HG03025 (cell line): ENCODE data around the gene LNX2.

Experiments used
- ATAC-seq: cut with Tn5 transposase; IDR thresholded peaks from one replicate; pipeline ENCODE4 v1.9.1; 2021; ENCODE audit warnings: mild to moderate bottlenecking, moderate library complexity; ENCODE audit not compliant: unreplicated experiment, low FRiP score

Gene LNX2

GRCh38 chr13:27617881-27618321 lies 2.4 kb downstream of the LNX2 start:
- ATAC-seq, result no peak

GRCh38 chr13:27613628-27614027 lies 6.7 kb downstream of the LNX2 start:
- no peak for ATAC-seq

- no peak for ATAC-seq
Measured at GRCh38 chr13:27607125-27607524, 13.2 kb downstream of the LNX2 start.

GRCh38 chr13:27605610-27606200 lies 14.6 kb downstream of the LNX2 start:
- ATAC-seq, result no peak

GRCh38 chr13:27605099-27605498 lies 15.2 kb downstream of the LNX2 start:
- ATAC-seq, result no peak

GRCh38 chr13:27601803-27602202 lies 18.5 kb downstream of the LNX2 start:
- no peak for ATAC-seq

- ATAC-seq, result no peak
Measured at GRCh38 chr13:27601208-27601607, 19.1 kb downstream of the LNX2 start.

- ATAC-seq, result no peak
Measured at GRCh38 chr13:27600711-27601110, 19.6 kb downstream of the LNX2 start.

GRCh38 chr13:27599845-27600553 lies 20.3 kb downstream of the LNX2 start:
- ATAC-seq, result no peak

GRCh38 chr13:27599096-27599495 lies 21.2 kb downstream of the LNX2 start:
- no peak for ATAC-seq

- ATAC-seq, result no peak
Measured at GRCh38 chr13:27595055-27595811, 25.1 kb downstream of the LNX2 start.

GRCh38 chr13:27593267-27593666 lies 27.1 kb downstream of the LNX2 start:
- no peak for ATAC-seq

GRCh38 chr13:27592865-27593264 lies 27.5 kb downstream of the LNX2 start:
- ATAC-seq, result no peak

GRCh38 chr13:27588405-27588804 lies 31.9 kb downstream of the LNX2 start:
- ATAC-seq, result no peak

- no peak for ATAC-seq
Measured at GRCh38 chr13:27587095-27587746, 33.1 kb downstream of the LNX2 start.

- ATAC-seq, result no peak
Measured at GRCh38 chr13:27583645-27584044, 36.7 kb downstream of the LNX2 start.

GRCh38 chr13:27578121-27579030 lies 42.0 kb downstream of the LNX2 start:
- no peak for ATAC-seq

GRCh38 chr13:27574661-27575060 lies 45.7 kb downstream of the LNX2 start:
- no peak for ATAC-seq

GRCh38 chr13:27573265-27573664 lies 47.1 kb downstream of the LNX2 start:
- ATAC-seq, result no peak
